ENCODE results near the gene AKAP13. TPM values are rescaled to one million over a fixed set of nuclear protein-coding genes. Genes with fewer than 3 reads are reported as not detected.

Gene AKAP13
- total and polyA plus RNA-seq, 2 of the 13 experiments (the other 11 are each of a cell fraction or from before 2014, with no cell fraction given), result 6.7 to 27.1 TPM

DNA sequence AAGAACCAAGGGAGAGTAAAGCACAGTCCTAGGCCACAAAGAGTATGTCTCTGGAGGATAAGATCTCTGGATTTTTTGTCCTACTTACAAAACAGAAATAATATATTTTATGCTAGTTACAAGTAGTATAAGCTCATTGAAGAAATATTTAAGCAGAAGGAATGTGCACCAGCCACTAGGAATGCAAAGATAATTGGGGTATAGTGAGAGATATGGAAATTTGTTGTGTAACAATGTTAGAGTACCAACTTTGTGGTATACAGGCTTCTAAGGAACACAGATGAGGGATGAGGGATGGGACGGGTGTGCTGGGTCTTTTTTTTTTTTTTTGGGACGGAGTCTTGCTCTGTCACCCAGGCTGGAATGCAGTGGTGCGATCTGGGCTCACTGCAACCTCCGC, 26.5 kb downstream of the AKAP13 start:
- CTCF ChIA-PET (ENCODE audit: low intra/inter-chr PET ratio, low total read pairs), result no interaction called here
- ATAC-seq (no peak), DNase-seq (ENCODE audit: low spot score) (no peak), FAIRE-seq (no peak)
- in situ Hi-C loops (cut with HindIII; ENCODE audit: extremely low pct_ligation_motif_present, low pct_unique_long_range_greater_than_20kb) (no loop called here), intact Hi-C loops (cut with micrococcal nuclease; ENCODE audit: unreplicated experiment) (no loop called here)
- POLR2A ChIA-PET, result no interaction called here
- TF ChIP-seq ZNF317 (CRISPR knock-in tag; IDR thresholded peaks at IDR 0.05), result no peak
- TF ChIP-seq, protein P1, sequence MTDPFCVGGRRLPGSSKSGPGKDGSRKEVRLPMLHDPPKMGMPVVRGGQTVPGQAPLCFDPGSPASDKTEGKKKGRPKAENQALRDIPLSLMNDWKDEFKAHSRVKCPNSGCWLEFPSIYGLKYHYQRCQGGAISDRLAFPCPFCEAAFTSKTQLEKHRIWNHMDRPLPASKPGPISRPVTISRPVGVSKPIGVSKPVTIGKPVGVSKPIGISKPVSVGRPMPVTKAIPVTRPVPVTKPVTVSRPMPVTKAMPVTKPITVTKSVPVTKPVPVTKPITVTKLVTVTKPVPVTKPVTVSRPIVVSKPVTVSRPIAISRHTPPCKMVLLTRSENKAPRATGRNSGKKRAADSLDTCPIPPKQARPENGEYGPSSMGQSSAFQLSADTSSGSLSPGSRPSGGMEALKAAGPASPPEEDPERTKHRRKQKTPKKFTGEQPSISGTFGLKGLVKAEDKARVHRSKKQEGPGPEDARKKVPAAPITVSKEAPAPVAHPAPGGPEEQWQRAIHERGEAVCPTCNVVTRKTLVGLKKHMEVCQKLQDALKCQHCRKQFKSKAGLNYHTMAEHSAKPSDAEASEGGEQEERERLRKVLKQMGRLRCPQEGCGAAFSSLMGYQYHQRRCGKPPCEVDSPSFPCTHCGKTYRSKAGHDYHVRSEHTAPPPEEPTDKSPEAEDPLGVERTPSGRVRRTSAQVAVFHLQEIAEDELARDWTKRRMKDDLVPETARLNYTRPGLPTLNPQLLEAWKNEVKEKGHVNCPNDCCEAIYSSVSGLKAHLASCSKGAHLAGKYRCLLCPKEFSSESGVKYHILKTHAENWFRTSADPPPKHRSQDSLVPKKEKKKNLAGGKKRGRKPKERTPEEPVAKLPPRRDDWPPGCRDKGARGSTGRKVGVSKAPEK (CRISPR knock-in tag; IDR thresholded peaks at IDR 0.05; ENCODE audit: borderline replicate concordance), result no peak
- TF ChIP-seq HOXA9 (CRISPR knock-in tag; IDR thresholded peaks at IDR 0.05; ENCODE audit: borderline replicate concordance), result no peak
- no peak for TF ChIP-seq ZBTB1 (CRISPR knock-in tag; IDR thresholded peaks at IDR 0.05; ENCODE audit: borderline replicate concordance)
- TF ChIP-seq ELF4 (CRISPR knock-in tag; IDR thresholded peaks at IDR 0.05; ENCODE audit: borderline replicate concordance), result no peak
- TF ChIP-seq ZFX (CRISPR knock-in tag; IDR thresholded peaks at IDR 0.05; ENCODE audit: low read depth), result no peak
- TF ChIP-seq, protein P2, sequence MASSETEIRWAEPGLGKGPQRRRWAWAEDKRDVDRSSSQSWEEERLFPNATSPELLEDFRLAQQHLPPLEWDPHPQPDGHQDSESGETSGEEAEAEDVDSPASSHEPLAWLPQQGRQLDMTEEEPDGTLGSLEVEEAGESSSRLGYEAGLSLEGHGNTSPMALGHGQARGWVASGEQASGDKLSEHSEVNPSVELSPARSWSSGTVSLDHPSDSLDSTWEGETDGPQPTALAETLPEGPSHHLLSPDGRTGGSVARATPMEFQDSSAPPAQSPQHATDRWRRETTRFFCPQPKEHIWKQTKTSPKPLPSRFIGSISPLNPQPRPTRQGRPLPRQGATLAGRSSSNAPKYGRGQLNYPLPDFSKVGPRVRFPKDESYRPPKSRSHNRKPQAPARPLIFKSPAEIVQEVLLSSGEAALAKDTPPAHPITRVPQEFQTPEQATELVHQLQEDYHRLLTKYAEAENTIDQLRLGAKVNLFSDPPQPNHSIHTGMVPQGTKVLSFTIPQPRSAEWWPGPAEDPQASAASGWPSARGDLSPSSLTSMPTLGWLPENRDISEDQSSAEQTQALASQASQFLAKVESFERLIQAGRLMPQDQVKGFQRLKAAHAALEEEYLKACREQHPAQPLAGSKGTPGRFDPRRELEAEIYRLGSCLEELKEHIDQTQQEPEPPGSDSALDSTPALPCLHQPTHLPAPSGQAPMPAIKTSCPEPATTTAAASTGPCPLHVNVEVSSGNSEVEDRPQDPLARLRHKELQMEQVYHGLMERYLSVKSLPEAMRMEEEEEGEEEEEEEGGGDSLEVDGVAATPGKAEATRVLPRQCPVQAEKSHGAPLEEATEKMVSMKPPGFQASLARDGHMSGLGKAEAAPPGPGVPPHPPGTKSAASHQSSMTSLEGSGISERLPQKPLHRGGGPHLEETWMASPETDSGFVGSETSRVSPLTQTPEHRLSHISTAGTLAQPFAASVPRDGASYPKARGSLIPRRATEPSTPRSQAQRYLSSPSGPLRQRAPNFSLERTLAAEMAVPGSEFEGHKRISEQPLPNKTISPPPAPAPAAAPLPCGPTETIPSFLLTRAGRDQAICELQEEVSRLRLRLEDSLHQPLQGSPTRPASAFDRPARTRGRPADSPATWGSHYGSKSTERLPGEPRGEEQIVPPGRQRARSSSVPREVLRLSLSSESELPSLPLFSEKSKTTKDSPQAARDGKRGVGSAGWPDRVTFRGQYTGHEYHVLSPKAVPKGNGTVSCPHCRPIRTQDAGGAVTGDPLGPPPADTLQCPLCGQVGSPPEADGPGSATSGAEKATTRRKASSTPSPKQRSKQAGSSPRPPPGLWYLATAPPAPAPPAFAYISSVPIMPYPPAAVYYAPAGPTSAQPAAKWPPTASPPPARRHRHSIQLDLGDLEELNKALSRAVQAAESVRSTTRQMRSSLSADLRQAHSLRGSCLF (CRISPR knock-in tag; IDR thresholded peaks at IDR 0.05; ENCODE audit: borderline replicate concordance), result no peak
- H3K9me3 ChIP-seq (ENCODE audit: low read length), result no peaks in the 10 kb centered on the region
- 95% methylated on average over 4 of the region's 4 CpGs for WGBS (ENCODE audit: low lambda C conversion rate)
- H3K79me2 ChIP-seq (ENCODE audit: insufficient read depth, low read length), result peaks cover 73% of the 10 kb centered on the region
- no peaks in the 10 kb centered on the region for H4K20me1 ChIP-seq (ENCODE audit: insufficient read depth, low read length)
- H3K4me2 ChIP-seq (ENCODE audit: low read depth, low read length), result no peak overlapping the region
- no TSS peak for BruUV-seq (replicated peaks)
- H3K4me1 ChIP-seq (ENCODE audit: insufficient read depth, low read length), result peaks cover 29% of the 10 kb centered on the region
- H3K9ac ChIP-seq (ENCODE audit: insufficient read depth, low read depth, low read length), result no peak overlapping the region
- no peak overlapping the region for H3K4me3 ChIP-seq (replicated peaks in 1 of 3; ENCODE audit: insufficient read depth in 1 of 3, low read depth in 2 of 3, low read length in 3 of 3)
- H3K27ac ChIP-seq (ENCODE audit: extremely low read length, insufficient read depth, low read length), result no peak overlapping the region
- H2AFZ ChIP-seq (ENCODE audit: low read length), result no peak overlapping the region
- no peaks in the 10 kb centered on the region for H3K27me3 ChIP-seq (ENCODE audit: control insufficient read depth in 1 of 2, insufficient read depth in 2 of 2, low read length in 2 of 2)
- H3K36me3 ChIP-seq (replicated peaks in 1 of 2; ENCODE audit: control insufficient read depth in 1 of 2, insufficient read depth in 2 of 2, low read length in 2 of 2), result no peaks in the 10 kb centered on the region
